GM23338 (cell line): Measurements from ENCODE around the gene ACTN2. TPM values are rescaled to one million over a fixed set of nuclear protein-coding genes. Genes with fewer than 3 reads are reported as not detected.

ENCODE experiments used
- ATAC-seq: fragments of 200-7000 bp; cut with Tn5 transposase; 3 replicates; pipeline ENCODE4 v1.9.1; 2020
- DNase-seq: peaks from one replicate; pipeline ENCODE4 v3.0.0-alpha.2; 2015; ENCODE audit warnings: low spot score
- H2AFZ ChIP-seq: fragments of 200-600 bp; sonication (generic); 2 replicates; pipeline ENCODE4 v1.8.0; 2016; ENCODE audit warnings: antibody characterized with exemption, mild to moderate bottlenecking, moderate library complexity
- H3F3A ChIP-seq: fragments of 200-600 bp; sonication (generic); replicated peaks from 2 replicates; pipeline ENCODE4 v1.8.0; 2017; ENCODE audit warnings: antibody characterized with exemption, mixed run types, low read depth
- H3K27ac ChIP-seq: fragments of 200-600 bp; sonication (generic); 2 replicates; pipeline ENCODE4 v1.6.1; 2016; ENCODE audit warnings: low read depth
- H3K27me3 ChIP-seq: fragments of 200-600 bp; sonication (generic); 2 replicates; pipeline ENCODE4 v1.8.0; 2016; ENCODE audit warnings: mild to moderate bottlenecking, mixed run types, moderate library complexity; ENCODE audit not compliant: insufficient read depth
- H3K36me3 ChIP-seq: fragments of 200-600 bp; sonication (generic); 2 replicates; pipeline ENCODE4 v1.8.0; 2016; ENCODE audit warnings: mild to moderate bottlenecking; ENCODE audit not compliant: insufficient read depth
- H3K4me1 ChIP-seq: fragments of 200-600 bp; sonication (generic); 2 replicates; pipeline ENCODE4 v1.8.0; 2016; ENCODE audit warnings: mild to moderate bottlenecking, moderate library complexity; ENCODE audit not compliant: insufficient read depth
- H3K4me2 ChIP-seq: fragments of 200-600 bp; sonication (generic); 2 replicates; pipeline ENCODE4 v1.7.1; 2017; ENCODE audit warnings: mixed run types
- H3K4me3 ChIP-seq: fragments of 200-600 bp; sonication (generic); 2 replicates; pipeline ENCODE4 v1.6.1; 2016; ENCODE audit warnings: mixed run types
- H3K79me2 ChIP-seq: fragments of 200-600 bp; sonication (generic); replicated peaks from 2 replicates; pipeline ENCODE4 v1.8.0; 2017; ENCODE audit warnings: mild to moderate bottlenecking; ENCODE audit not compliant: insufficient read depth
- H3K9me2 ChIP-seq: fragments of 200-600 bp; sonication (generic); 2 replicates; pipeline ENCODE4 v1.8.0; 2017; ENCODE audit not compliant: insufficient read depth
- H4K20me1 ChIP-seq: fragments of 200-600 bp; sonication (generic); replicated peaks from 2 replicates; pipeline ENCODE4 v1.8.0; 2017; ENCODE audit warnings: mild to moderate bottlenecking; ENCODE audit not compliant: insufficient read depth
- H3K27ac Mint-ChIP-seq: 2 replicates; pipeline ENCODE4 v1.8.0; 2020; ENCODE audit warnings: inconsistent platforms, mild to moderate bottlenecking, moderate library complexity, mixed read lengths
- H3K27me3 Mint-ChIP-seq: 3 replicates; pipeline ENCODE4 v1.8.0; 2022; ENCODE audit warnings: low read depth, mild to moderate bottlenecking, moderate library complexity, mixed read lengths, inconsistent platforms; ENCODE audit not compliant: insufficient read depth, poor library complexity
- H3K36me3 Mint-ChIP-seq: 3 replicates; pipeline ENCODE4 v1.8.0; 2021; ENCODE audit warnings: low read depth, mild to moderate bottlenecking, inconsistent platforms, moderate library complexity, mixed read lengths
- H3K4me1 Mint-ChIP-seq: 3 replicates; pipeline ENCODE4 v1.8.0; 2020; ENCODE audit warnings: mild to moderate bottlenecking, inconsistent platforms, mixed read lengths
- H3K4me3 Mint-ChIP-seq: 3 replicates; pipeline ENCODE4 v1.8.0; 2021; ENCODE audit warnings: moderate library complexity, mild to moderate bottlenecking, inconsistent platforms, mixed read lengths
- H3K9me3 Mint-ChIP-seq: 3 replicates; pipeline ENCODE4 v1.8.0; 2020; ENCODE audit warnings: moderate library complexity, mild to moderate bottlenecking, inconsistent platforms, mixed read lengths
- CTCF ChIP-seq, 2 experiments: fragments of 200-600 bp in 1 of 2; sonication (generic) in 1 of 2; conservative IDR thresholded peaks; 2 replicates each; pipeline versions ENCODE4 v1.5.1 to v1.6.1; 2016 to 2017; ENCODE audit warnings: antibody characterized with exemption in 2 of 2, low read depth in 2 of 2, mild to moderate bottlenecking in 2 of 2, moderate library complexity in 1 of 2
- ETS1 ChIP-seq: IDR thresholded peaks from 2 replicates; pipeline ENCODE4 v1.6.1; 2016; ENCODE audit warnings: antibody characterized with exemption
- EZH2 ChIP-seq: fragments of 200-600 bp; sonication (generic); IDR thresholded peaks from one replicate; pipeline ENCODE4 v1.8.0; 2017; ENCODE audit warnings: antibody characterized with exemption, mild to moderate bottlenecking, low read depth; ENCODE audit not compliant: unreplicated experiment
- POLR2AphosphoS5 ChIP-seq: IDR thresholded peaks from 2 replicates; pipeline ENCODE4 v1.6.1; 2016; ENCODE audit warnings: antibody characterized with exemption, low read depth
- ZNF462 ChIP-seq: fragments of 250-450 bp; sonication (Bioruptor Pico); IDR thresholded peaks from 2 replicates; pipeline ENCODE4 v1.5.0; 2020; ENCODE audit warnings: mild to moderate bottlenecking, moderate library complexity
- polyA plus RNA-seq: library from polyadenylated mRNA; unstranded; fragments of >200 nt; fragmentation: Nextera tagmentation; extraction: Ambion mirVana; gene quantifications from 2 replicates; pipeline ENCODE4 v1.2.1, GENCODE V29; 2016
- total RNA-seq: library from RNA; depleted of rRNA; stranded (reverse); fragments of >200 nt; shearing (Covaris generic); gene quantifications from 2 replicates; pipeline ENCODE4 v1.2.3, GENCODE V29; 2014

Gene ACTN2
- total and polyA plus RNA-seq, 2 experiments from 2014 or later, result 1.9 to 2.8 TPM

- no peaks in the 10 kb centered on the region for H3K27me3 ChIP-seq
- Mint-ChIP-seq H3K36me3 (no peaks in the 10 kb centered on the region), H3K27me3 (peaks cover 4% of the 10 kb centered on the region), H3K4me3 (no peak overlapping the region), H3K4me1 (no peaks in the 10 kb centered on the region), H3K9me3 (no peaks in the 10 kb centered on the region), H3K27ac (no peak overlapping the region)
- TF ChIP-seq CTCF (conservative IDR thresholded peaks at IDR 0.05; ENCODE audit: low read depth in 2 of 2) (peak in 1 of 2 experiments; percentile 17; a peak in 1 of 4 replicates), ETS1 (no peak)
- H2AFZ ChIP-seq, result no peak overlapping the region
- H3F3A ChIP-seq, result no peaks in the 10 kb centered on the region
- no peaks in the 10 kb centered on the region for H4K20me1 ChIP-seq
- no peak overlapping the region for H3K4me2 ChIP-seq
- H3K4me3 ChIP-seq, result no peak overlapping the region
- H3K9me2 ChIP-seq, result no peaks in the 10 kb centered on the region
- H3K36me3 ChIP-seq, result no peaks in the 10 kb centered on the region
- no peak overlapping the region for H3K27ac ChIP-seq
- no peaks in the 10 kb centered on the region for H3K79me2 ChIP-seq
- ATAC-seq (no peak; the same call in 2 of the 3 replicates), DNase-seq (peak; percentile 5)
- H3K4me1 ChIP-seq, result no peaks in the 10 kb centered on the region
Observed at GRCh38 chr1:236642763-236643162, 43.5 kb upstream of the ACTN2 start.

GRCh38 chr1:236645016-236645680 lies 41.2 kb upstream of the ACTN2 start:
- no peak overlapping the region for H3K4me2 ChIP-seq
- no peak overlapping the region for H3K27ac Mint-ChIP-seq
- no peaks in the 10 kb centered on the region for H3K4me1 ChIP-seq
- H3K4me3 ChIP-seq, result no peak overlapping the region
- ATAC-seq (no peak), DNase-seq (no peak)
- H3K4me3 Mint-ChIP-seq, result no peak overlapping the region
- H2AFZ ChIP-seq, result no peak overlapping the region
- H3K27ac ChIP-seq, result no peak overlapping the region
- H3K36me3 Mint-ChIP-seq, result no peaks in the 10 kb centered on the region
- no peaks in the 10 kb centered on the region for H3K27me3 ChIP-seq
- H3K4me1 Mint-ChIP-seq, result no peaks in the 10 kb centered on the region
- H4K20me1 ChIP-seq, result no peaks in the 10 kb centered on the region
- no peaks in the 10 kb centered on the region for H3K36me3 ChIP-seq
- H3K9me3 Mint-ChIP-seq, result no peaks in the 10 kb centered on the region
- no peaks in the 10 kb centered on the region for H3K79me2 ChIP-seq
- peaks cover 4% of the 10 kb centered on the region for H3K27me3 Mint-ChIP-seq
- no peaks in the 10 kb centered on the region for H3K9me2 ChIP-seq
- H3F3A ChIP-seq, result no peaks in the 10 kb centered on the region
- TF ChIP-seq POLR2AphosphoS5, result no peak
- TF ChIP-seq CTCF (conservative IDR thresholded peaks at IDR 0.05; ENCODE audit: low read depth in 2 of 2), result no peak
- TF ChIP-seq EZH2, result no peak
- TF ChIP-seq ZNF462 (CRISPR knock-in tag), result no peak
